Spinal cord (tissue), 10 donors: Measurements from ENCODE around the gene CLEC4A. TPM values are rescaled to one million over a fixed set of nuclear protein-coding genes. Genes with fewer than 3 reads are reported as not detected.
A peak's percentile ranks its signal among the peaks of the same experiment; 100 is the strongest.
"Not testable (repeated sequence)": the region's sequence is repeated elsewhere in the genome, so short reads cannot be mapped to it uniquely, and the experiment has no call there.

ENCODE experiments used
- DNase-seq, 6 donors: peaks; one replicate each; pipeline versions ENCODE4 v3.0.0 to v3.0.0-alpha.2; 2013 to 2015; ENCODE audit warnings: low spot score in 6 of 6, low read depth in 4 of 6
- H3K27ac ChIP-seq: one replicate; pipeline ENCODE4 v1.5.1; 2013; ENCODE audit warnings: low read depth, low read length, control low read depth
- H3K27me3 ChIP-seq: one replicate; pipeline ENCODE4 v1.6.1; 2013; ENCODE audit warnings: low read length; ENCODE audit not compliant: control insufficient read depth, insufficient read depth
- H3K36me3 ChIP-seq: one replicate; pipeline ENCODE4 v1.6.1; 2013; ENCODE audit warnings: low read length; ENCODE audit not compliant: control insufficient read depth, insufficient read depth
- H3K4me1 ChIP-seq: one replicate; pipeline ENCODE4 v1.6.1; 2013; ENCODE audit warnings: low read length; ENCODE audit not compliant: control insufficient read depth, insufficient read depth
- H3K4me3 ChIP-seq: one replicate; pipeline ENCODE4 v1.5.1; 2013; ENCODE audit warnings: low read depth, low read length, control low read depth
- H3K9me3 ChIP-seq: one replicate; pipeline ENCODE4 v1.6.1; 2013; ENCODE audit warnings: low read length; ENCODE audit not compliant: control insufficient read depth, insufficient read depth
- WGBS: methylation state at CpG from one replicate; pipeline ENCODE4 v1.1.5; 2013; ENCODE audit warnings: missing lambda C conversion rate; ENCODE audit not compliant: insufficient coverage; 5-methylcytosine and 5-hydroxymethylcytosine counted together
- polyA plus RNA-seq, 2 donors: library from polyadenylated mRNA; unstranded; fragments of 120-200 nt; gene quantifications; one replicate each; pipeline ENCODE4 v1.2.1, GENCODE V29; 2013; ENCODE audit not compliant: insufficient read length in 2 of 2
- total RNA-seq, 2 donors: library from RNA; depleted of rRNA in 1 of 2; stranded (reverse); fragments of 120-200 nt in 1 of 2; fragments of >200 nt in 1 of 2; gene quantifications; one replicate each; pipeline versions ENCODE4 v1.2.3 to v1.2.4, GENCODE V29; 2013 to 2014
- donor health status: healthy.

Gene CLEC4A
- total and polyA plus RNA-seq, 4 donors: 2.9 to 4.0 (median 3.3) TPM

- Histone ChIP-seq H3K4me3 (no peak overlapping the region), H3K27ac (no peak overlapping the region), H3K36me3 (no peaks in the 10 kb centered on the region), H3K27me3 (no peaks in the 10 kb centered on the region), H3K4me1 (no peaks in the 10 kb centered on the region), H3K9me3 (no peaks in the 10 kb centered on the region)
- no peak for DNase-seq
- WGBS: 86% methylated on average over 2 of the region's 4 CpGs
Measured at GRCh38 chr12:8120072-8120713, 3.2 kb upstream of the CLEC4A start.

GRCh38 chr12:8127138-8127537 is 3.7 kb downstream of the CLEC4A start:
- no peak for DNase-seq
- no peak overlapping the region for H3K4me3 ChIP-seq
- H3K9me3 ChIP-seq: no peaks in the 10 kb centered on the region
- 65% methylated on average over 4 of the region's 4 CpGs for WGBS
- H3K36me3 ChIP-seq: no peaks in the 10 kb centered on the region
- H3K27me3 ChIP-seq: no peaks in the 10 kb centered on the region
- H3K27ac ChIP-seq: no peak overlapping the region
- no peaks in the 10 kb centered on the region for H3K4me1 ChIP-seq

- H3K4me1 ChIP-seq, H3K36me3 ChIP-seq, H3K4me3 ChIP-seq, H3K27me3 ChIP-seq, DNase-seq, H3K27ac ChIP-seq, H3K9me3 ChIP-seq: not testable (repeated sequence)
- 90% methylated on average over 16 of the region's 18 CpGs for WGBS
Measured at GRCh38 chr12:8133636-8134397, 10.4 kb downstream of the CLEC4A start.

GRCh38 chr12:8134398-8134930 is 11.0 kb downstream of the CLEC4A start:
- not testable (repeated sequence) for H3K4me1 ChIP-seq, H3K27me3 ChIP-seq, H3K9me3 ChIP-seq, H3K27ac ChIP-seq, DNase-seq, H3K36me3 ChIP-seq, H3K4me3 ChIP-seq
- WGBS: 93% methylated on average over 20 of the region's 23 CpGs

DNA sequence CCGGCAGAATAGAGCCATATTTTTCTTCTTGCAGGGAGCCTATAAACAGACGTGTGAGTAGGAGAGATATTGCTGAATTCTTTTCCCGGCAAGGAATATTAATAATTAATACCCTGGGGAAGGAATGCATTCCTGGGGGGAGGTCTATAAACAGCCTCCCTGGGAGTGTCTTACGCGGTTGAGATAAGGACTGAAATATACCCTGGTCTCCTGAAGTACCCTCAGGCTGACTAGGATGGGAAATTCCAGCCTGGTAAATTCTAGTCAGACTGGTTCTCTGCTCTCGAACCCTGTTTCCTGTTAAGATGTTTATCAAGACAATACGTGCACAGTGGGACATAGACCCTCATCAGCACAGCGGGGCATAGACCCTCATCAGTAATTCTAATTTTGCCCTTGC is 18.2 kb downstream of the CLEC4A start:
- DNase-seq, H3K27ac ChIP-seq, H3K27me3 ChIP-seq, H3K36me3 ChIP-seq, H3K9me3 ChIP-seq, H3K4me3 ChIP-seq: not testable (repeated sequence)
- H3K4me1 ChIP-seq: peaks cover 12% of the 10 kb centered on the region
- 82% methylated on average over 3 of the region's 8 CpGs for WGBS

GRCh38 chr12:8143261-8143660 is 19.8 kb downstream of the CLEC4A start:
- Histone ChIP-seq H3K4me1 (peaks cover 13% of the 10 kb centered on the region), H3K36me3 (no peaks in the 10 kb centered on the region), H3K27ac (no peak overlapping the region), H3K9me3 (no peaks in the 10 kb centered on the region), H3K4me3 (no peak overlapping the region), H3K27me3 (no peaks in the 10 kb centered on the region)
- no peak for DNase-seq

DNA sequence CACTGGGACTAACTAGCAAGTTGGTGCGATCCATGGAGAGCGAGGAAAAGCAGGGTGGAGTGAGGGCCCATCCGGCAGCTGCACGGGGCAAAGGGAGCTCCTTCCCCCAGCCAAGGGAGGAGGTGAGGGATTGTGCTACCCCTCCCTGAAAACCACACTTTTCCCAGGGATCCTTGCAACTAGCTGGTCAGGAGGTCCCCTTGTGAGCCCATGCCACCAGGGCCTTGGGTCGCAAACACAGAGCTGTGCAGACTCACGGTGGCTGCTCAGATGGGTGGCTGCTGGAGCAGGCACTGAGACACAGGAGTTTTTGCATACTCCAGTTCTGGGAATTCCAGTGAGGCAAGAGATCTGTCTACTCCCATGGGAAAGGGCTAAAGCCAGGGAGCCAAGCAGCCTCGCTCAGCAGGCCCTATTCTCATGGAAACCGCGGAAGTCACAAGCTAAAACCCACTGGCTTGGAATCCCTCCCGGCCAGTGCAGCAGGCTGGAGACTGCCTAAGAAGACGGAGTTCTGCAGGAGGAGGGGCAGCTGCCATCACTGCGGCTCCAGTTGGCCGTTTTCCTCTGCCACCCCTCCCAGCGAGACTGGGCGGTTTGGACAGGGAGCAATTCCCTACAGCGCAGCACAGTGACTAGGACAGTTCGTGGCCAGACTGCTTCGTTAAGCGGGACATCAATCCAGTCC is 22.5 kb downstream of the CLEC4A start:
- no peaks in the 10 kb centered on the region for H3K9me3 ChIP-seq
- peak; percentile 44 to 87 (median 60) for DNase-seq
- peak overlapping the region; percentile 81 for H3K27ac ChIP-seq
- 24% methylated on average over 15 of the region's 19 CpGs for WGBS
- no peaks in the 10 kb centered on the region for H3K36me3 ChIP-seq
- H3K27me3 ChIP-seq: no peaks in the 10 kb centered on the region
- H3K4me3 ChIP-seq: peak overlapping the region; percentile 9
- peaks cover 13% of the 10 kb centered on the region for H3K4me1 ChIP-seq

- Histone ChIP-seq H3K4me1 (peaks cover 13% of the 10 kb centered on the region), H3K36me3 (no peaks in the 10 kb centered on the region), H3K27me3 (no peaks in the 10 kb centered on the region), H3K27ac (peak overlapping the region; percentile 81), H3K9me3 (no peaks in the 10 kb centered on the region), H3K4me3 (peak overlapping the region; percentile 9)
- 30% methylated on average over 3 of the region's 4 CpGs for WGBS
- no peak for DNase-seq
Measured at GRCh38 chr12:8146442-8146771, 23.0 kb downstream of the CLEC4A start.

DNA sequence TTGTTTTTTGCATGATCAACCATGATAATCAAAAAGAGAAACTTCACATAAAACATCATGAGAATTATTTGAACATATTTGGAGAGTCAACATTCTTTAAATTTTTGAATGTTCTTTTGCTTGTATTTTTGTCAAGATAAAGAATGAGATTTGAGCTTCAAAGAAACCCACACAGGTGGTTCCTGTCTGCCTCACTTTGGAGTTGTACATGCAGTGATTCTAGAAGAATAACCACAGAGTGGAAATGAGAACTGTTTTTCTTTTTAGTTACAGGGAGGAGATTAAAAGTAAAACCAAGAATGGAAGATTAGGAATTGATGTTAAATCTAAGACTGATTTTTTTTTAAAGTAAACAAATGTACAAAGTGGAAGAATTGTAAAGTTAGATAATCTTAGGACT is 31.1 kb downstream of the CLEC4A start:
- Histone ChIP-seq H3K36me3 (no peaks in the 10 kb centered on the region), H3K27ac (no peak overlapping the region), H3K27me3 (no peaks in the 10 kb centered on the region), H3K9me3 (no peaks in the 10 kb centered on the region), H3K4me1 (no peaks in the 10 kb centered on the region), H3K4me3 (no peak overlapping the region)
- DNase-seq: no peak
